Neutrophil (primary cell): ENCODE results near the gene DSG1.

Experiments
- H3K27ac ChIP-seq: fragments of 200-600 bp; sonication (generic); 2 replicates; pipeline ENCODE4 v1.5.1; 2016; ENCODE audit warnings: mild to moderate bottlenecking, moderate library complexity
- H3K27me3 ChIP-seq: fragments of 200-600 bp; sonication (generic); 2 replicates; pipeline ENCODE4 v1.6.0; 2016; ENCODE audit warnings: mild to moderate bottlenecking
- H3K36me3 ChIP-seq: fragments of 200-600 bp; sonication (generic); 2 replicates; pipeline ENCODE4 v1.5.1; 2017
- H3K4me1 ChIP-seq, 2 experiments: fragments of 200-600 bp in 1 of 2; sonication (generic) in 1 of 2; 1 replicate in 1 of 2; 2 replicates in 1 of 2; pipeline versions ENCODE4 v1.5.1 to v1.6.1; 2013 to 2016; ENCODE audit warnings: low read depth in 1 of 2, low read length in 1 of 2, mild to moderate bottlenecking in 1 of 2, moderate library complexity in 1 of 2; ENCODE audit not compliant: control insufficient read depth in 1 of 2, insufficient read depth in 1 of 2
- H3K4me3 ChIP-seq, 2 experiments: fragments of 200-600 bp in 1 of 2; sonication (generic) in 1 of 2; 1 replicate in 1 of 2; 2 replicates in 1 of 2; pipeline ENCODE4 v1.5.1; 2013 to 2016; ENCODE audit warnings: low read depth in 1 of 2, low read length in 1 of 2, mild to moderate bottlenecking in 1 of 2, moderate library complexity in 1 of 2
- H3K9me3 ChIP-seq: fragments of 200-600 bp; sonication (generic); 2 replicates; pipeline ENCODE4 v1.5.1; 2016
- TF ChIP-seq, protein P1 (sequence below): fragments of 200-600 bp; sonication (generic); IDR thresholded peaks from 2 replicates; pipeline ENCODE4 v1.5.1; 2016; ENCODE audit warnings: antibody characterized with exemption

DSG1 gene

GRCh38 chr18:31393286-31393685 lies 75.3 kb downstream of the DSG1 start:
- H3K27me3 ChIP-seq: no peaks in the 10 kb centered on the region
- H3K4me3 ChIP-seq: no peak overlapping the region
- TF ChIP-seq, protein P1, sequence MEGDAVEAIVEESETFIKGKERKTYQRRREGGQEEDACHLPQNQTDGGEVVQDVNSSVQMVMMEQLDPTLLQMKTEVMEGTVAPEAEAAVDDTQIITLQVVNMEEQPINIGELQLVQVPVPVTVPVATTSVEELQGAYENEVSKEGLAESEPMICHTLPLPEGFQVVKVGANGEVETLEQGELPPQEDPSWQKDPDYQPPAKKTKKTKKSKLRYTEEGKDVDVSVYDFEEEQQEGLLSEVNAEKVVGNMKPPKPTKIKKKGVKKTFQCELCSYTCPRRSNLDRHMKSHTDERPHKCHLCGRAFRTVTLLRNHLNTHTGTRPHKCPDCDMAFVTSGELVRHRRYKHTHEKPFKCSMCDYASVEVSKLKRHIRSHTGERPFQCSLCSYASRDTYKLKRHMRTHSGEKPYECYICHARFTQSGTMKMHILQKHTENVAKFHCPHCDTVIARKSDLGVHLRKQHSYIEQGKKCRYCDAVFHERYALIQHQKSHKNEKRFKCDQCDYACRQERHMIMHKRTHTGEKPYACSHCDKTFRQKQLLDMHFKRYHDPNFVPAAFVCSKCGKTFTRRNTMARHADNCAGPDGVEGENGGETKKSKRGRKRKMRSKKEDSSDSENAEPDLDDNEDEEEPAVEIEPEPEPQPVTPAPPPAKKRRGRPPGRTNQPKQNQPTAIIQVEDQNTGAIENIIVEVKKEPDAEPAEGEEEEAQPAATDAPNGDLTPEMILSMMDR: no peak
- no peaks in the 10 kb centered on the region for H3K9me3 ChIP-seq
- no peaks in the 10 kb centered on the region for H3K4me1 ChIP-seq
- no peaks in the 10 kb centered on the region for H3K36me3 ChIP-seq
- no peak overlapping the region for H3K27ac ChIP-seq

DNA sequence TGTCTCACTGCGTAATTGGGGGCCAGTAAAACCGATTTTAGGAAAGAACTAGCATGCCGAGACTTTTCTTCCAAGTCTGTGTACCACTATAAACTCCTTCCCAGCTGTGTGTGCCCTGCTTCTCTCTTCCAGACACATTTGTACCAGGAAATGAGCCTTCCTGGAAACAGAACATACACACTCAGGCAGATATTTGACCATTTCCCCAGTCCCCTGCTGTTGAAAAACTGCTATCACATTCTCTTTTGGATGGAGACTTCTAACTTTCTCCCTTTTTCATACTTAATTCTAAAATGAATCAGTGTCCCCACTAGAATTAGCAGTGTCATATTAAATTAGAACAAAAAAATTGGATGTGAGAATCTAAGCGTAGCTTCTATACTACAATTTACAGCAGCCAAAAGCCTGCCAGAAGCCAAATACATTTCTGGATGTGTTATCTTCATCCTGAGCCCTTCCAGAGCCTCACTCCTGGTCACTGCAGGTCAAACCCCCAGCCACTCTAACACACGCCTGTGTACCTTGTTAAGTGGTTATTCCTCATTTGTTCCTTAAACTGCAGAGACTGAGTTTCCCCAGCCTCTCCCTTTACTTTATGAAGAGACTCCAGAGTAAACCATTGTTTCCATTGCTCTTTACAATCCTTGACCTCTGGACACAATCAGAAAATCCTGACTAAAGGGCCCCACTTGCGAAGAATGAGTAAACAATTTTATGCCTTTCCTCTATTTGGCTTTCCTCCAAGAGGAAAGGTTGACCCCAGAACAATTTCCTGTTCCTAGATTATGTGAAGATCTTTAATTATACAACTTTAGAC lies 79.0 kb downstream of the DSG1 start:
- Histone ChIP-seq H3K4me1 (peaks cover 11 to 17% of the 10 kb centered on the region in 2 experiments), H3K36me3 (no peaks in the 10 kb centered on the region), H3K4me3 (no peak overlapping the region), H3K27me3 (no peaks in the 10 kb centered on the region), H3K27ac (no peak overlapping the region), H3K9me3 (no peaks in the 10 kb centered on the region)
- TF ChIP-seq, protein P1: no peak

- Histone ChIP-seq H3K27me3 (no peaks in the 10 kb centered on the region), H3K4me1 (peaks cover 11 to 17% of the 10 kb centered on the region in 2 experiments), H3K4me3 (no peak overlapping the region), H3K36me3 (no peaks in the 10 kb centered on the region), H3K9me3 (no peaks in the 10 kb centered on the region), H3K27ac (no peak overlapping the region)
- TF ChIP-seq, protein P1: no peak
Measured at GRCh38 chr18:31398191-31398590, 80.2 kb downstream of the DSG1 start.

DNA sequence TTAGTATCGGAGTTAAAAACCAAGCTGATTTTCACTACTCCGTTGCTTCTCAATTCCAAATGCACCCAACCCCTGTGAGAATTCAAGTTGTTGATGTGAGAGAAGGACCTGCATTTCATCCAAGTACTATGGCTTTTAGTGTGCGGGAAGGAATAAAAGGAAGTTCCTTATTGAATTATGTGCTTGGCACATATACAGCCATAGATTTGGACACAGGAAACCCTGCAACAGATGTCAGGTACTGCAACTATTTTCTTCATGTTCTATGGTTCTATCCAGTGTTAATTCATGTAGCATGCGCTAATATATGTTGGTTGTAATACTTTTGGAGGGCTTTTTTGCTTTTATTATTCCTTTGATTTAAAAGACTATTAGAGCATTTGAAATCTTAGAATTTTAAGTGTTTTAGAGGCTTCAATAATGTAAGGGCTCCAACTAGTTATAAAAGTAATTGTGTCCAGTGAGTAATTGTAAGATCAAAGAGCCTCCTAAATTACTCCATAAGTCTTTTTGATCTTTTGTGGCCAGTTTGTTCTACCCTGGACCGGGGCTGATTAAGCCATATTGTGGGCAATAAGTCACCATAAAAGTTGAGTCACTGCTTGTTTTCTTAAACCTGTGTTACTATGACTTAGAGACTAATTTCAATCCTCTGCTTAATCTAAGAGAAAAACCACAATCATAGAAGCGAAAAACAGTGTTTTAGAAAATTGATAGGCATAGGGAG lies 81.5 kb downstream of the DSG1 start:
- Histone ChIP-seq H3K9me3 (no peaks in the 10 kb centered on the region), H3K4me1 (peaks cover 11 to 17% of the 10 kb centered on the region in 2 experiments), H3K36me3 (no peaks in the 10 kb centered on the region), H3K27ac (no peak overlapping the region), H3K27me3 (no peaks in the 10 kb centered on the region), H3K4me3 (no peak overlapping the region)
- TF ChIP-seq, protein P1: no peak

- Histone ChIP-seq H3K9me3 (no peaks in the 10 kb centered on the region), H3K36me3 (no peaks in the 10 kb centered on the region)
- TF ChIP-seq, protein P1: no peak
Measured at GRCh38 chr18:31401156-31402025, 83.4 kb downstream of the DSG1 start.

More at GRCh38 chr18:31401156-31402025, 83.4 kb downstream of the DSG1 start:
- Histone ChIP-seq H3K4me1 (peaks cover 11 to 17% of the 10 kb centered on the region in 2 experiments), H3K4me3 (no peak overlapping the region), H3K27ac (no peak overlapping the region), H3K27me3 (no peaks in the 10 kb centered on the region)
